SK-N-MC (cell line): ENCODE measurements around the gene TRPM5.

Experiments used
- DNase-seq: peaks from one replicate; pipeline ENCODE4 v3.0.0-alpha.2; 2011; ENCODE audit warnings: low read depth, low spot score
- H3K27ac ChIP-seq: fragments of 200-600 bp; sonication (generic); 2 replicates; pipeline ENCODE4 v1.5.1; 2016; ENCODE audit warnings: mixed run types
- H3K36me3 ChIP-seq: fragments of 200-600 bp; sonication (generic); 2 replicates; pipeline ENCODE4 v1.6.1; 2017; ENCODE audit warnings: antibody characterized with exemption, low read length, mixed read lengths; ENCODE audit not compliant: insufficient read depth
- H3K4me3 ChIP-seq: fragments of 200-600 bp; sonication (generic); 2 replicates; pipeline ENCODE4 v1.5.1; 2016
- H3K9ac ChIP-seq: fragments of 200-600 bp; sonication (generic); 2 replicates; pipeline ENCODE4 v1.8.0; 2017; ENCODE audit warnings: mixed run types, mixed read lengths; ENCODE audit not compliant: insufficient read length
- H3K9me3 ChIP-seq: fragments of 200-600 bp; sonication (generic); 2 replicates; pipeline ENCODE4 v1.6.1; 2017; ENCODE audit warnings: low read depth, mild to moderate bottlenecking, antibody characterized with exemption, low read length, moderate library complexity, mixed read lengths
- EZH2 ChIP-seq: fragments of 200-600 bp; sonication (generic); IDR thresholded peaks from one replicate; pipeline ENCODE4 v1.6.1; 2017; ENCODE audit warnings: antibody characterized with exemption
- FOXP2 ChIP-seq: optimal IDR thresholded peaks from 2 replicates; pipeline ENCODE3; 2011; ENCODE audit warnings: mild to moderate bottlenecking, moderate library complexity; ENCODE audit not compliant: insufficient read depth; ENCODE audit errors: extremely low read length, control extremely low read depth
- POLR2AphosphoS5 ChIP-seq: IDR thresholded peaks from 2 replicates; pipeline ENCODE4 v1.6.1; 2012; ENCODE audit warnings: mild to moderate bottlenecking, low read depth, low read length, borderline replicate concordance

Gene TRPM5

GRCh38 chr11:2459796-2460531, 15.7 kb upstream of the TRPM5 start:
- H3K27ac ChIP-seq = no peak overlapping the region
- H3K9me3 ChIP-seq = no peaks in the 10 kb centered on the region
- no peak overlapping the region for H3K4me3 ChIP-seq
- H3K36me3 ChIP-seq = no peaks in the 10 kb centered on the region
- DNase-seq = no peak
- H3K9ac ChIP-seq = no peak overlapping the region
- no peak for TF ChIP-seq FOXP2
- no peak for TF ChIP-seq POLR2AphosphoS5
- no peak for TF ChIP-seq EZH2

DNA sequence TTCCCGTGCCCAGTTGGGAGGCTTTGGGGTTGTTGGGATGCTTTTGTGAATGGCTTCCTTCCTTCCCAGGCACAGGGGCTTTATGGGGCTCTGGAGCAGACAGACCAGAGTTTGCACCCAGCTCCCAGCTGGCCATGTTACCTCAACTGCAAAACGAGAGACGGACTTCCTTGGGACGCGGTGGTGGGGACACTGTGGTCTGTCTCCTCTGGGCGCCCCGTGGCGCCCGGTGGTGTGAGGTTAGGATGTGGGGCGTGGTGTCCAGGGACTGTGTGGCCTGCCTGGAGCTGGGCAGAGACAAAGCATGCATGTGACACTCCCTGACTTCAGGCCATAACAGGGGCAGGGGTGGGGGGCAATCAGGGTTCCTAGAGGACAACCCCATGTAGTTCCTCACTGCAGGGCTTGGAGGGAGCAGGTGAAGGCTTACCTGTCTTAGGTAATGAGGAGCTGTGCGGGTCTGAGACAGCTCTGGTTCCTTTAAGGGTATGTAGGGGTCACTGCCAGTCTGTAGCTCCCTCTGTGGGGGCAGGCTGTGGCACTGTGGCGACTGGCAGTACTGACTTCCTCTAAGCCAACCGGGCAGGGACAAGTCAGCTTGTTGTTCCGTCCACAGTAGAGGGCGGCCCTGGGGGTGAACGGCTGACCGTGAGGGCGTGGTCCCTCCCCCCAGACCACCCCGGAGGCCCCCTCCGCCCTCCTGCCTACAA, 14.9 kb upstream of the TRPM5 start:
- no peaks in the 10 kb centered on the region for H3K36me3 ChIP-seq
- TF ChIP-seq POLR2AphosphoS5 (no peak), FOXP2 (no peak), EZH2 (no peak)
- no peaks in the 10 kb centered on the region for H3K9me3 ChIP-seq
- no peak overlapping the region for H3K4me3 ChIP-seq
- no peak overlapping the region for H3K9ac ChIP-seq
- DNase-seq = no peak
- no peak overlapping the region for H3K27ac ChIP-seq

DNA sequence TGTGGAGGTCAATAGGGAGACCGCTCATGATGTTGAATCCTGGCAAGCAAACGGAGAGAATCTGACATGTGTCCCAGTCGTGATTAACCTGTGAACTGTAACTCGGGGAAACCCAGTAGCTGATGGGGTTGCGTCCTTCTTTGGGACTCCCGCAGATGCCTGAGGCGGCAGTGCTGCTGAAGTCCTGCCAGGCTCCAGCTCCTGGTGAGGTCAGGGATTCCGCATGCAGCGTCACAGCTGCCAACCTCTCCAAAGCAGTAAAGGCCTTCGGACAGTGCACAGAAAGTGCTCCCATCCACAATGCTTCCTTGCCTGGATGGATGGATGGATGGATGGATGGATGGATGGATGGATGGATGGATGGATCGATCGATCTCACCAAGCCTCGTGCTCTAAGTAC, 14.0 kb upstream of the TRPM5 start:
- Histone ChIP-seq H3K9ac (no peak overlapping the region), H3K4me3 (no peak overlapping the region), H3K27ac (no peak overlapping the region), H3K9me3 (no peaks in the 10 kb centered on the region), H3K36me3 (no peaks in the 10 kb centered on the region)
- no peak for TF ChIP-seq FOXP2
- no peak for TF ChIP-seq POLR2AphosphoS5
- TF ChIP-seq EZH2 = no peak
- DNase-seq = no peak

- Histone ChIP-seq H3K9me3 (no peaks in the 10 kb centered on the region), H3K36me3 (no peaks in the 10 kb centered on the region), H3K4me3 (no peak overlapping the region), H3K9ac (no peak overlapping the region), H3K27ac (no peak overlapping the region)
- DNase-seq = no peak
- TF ChIP-seq FOXP2 (no peak), EZH2 (no peak), POLR2AphosphoS5 (no peak)
Observed at GRCh38 chr11:2453436-2453835, 9.1 kb upstream of the TRPM5 start.

DNA sequence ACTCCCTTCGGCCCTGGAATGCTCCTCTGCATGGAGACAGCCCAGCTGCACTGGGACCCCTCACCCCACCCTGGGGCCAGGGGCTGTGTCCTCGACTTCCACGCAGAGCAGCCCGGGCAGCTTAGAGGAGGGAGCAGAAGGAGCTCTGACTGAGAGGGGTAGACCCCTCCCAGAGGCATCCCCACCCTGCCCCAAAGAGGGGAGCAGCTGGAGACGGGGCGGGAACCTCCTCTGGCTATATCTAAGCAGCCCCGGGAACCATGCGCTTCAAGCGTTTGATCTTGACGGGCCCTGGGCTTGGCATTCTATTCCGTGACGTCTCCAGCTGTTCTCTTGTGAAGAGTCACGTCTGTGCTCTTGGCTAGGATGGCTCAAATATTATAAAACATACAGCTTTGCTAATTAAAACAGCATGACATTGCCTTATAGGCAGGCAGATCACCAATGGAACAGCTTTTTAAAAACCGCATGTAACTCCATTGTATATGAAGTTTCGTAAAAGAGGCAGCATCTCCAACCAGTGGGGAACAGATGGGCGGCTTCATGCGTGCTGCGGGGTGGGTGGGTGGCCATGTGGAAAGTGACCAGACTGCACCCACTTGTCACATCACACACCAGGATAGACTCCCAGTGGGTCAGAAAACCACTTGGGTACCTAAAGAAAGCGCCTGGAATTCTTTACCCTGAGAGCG, 8.2 kb upstream of the TRPM5 start:
- TF ChIP-seq FOXP2 = no peak
- TF ChIP-seq EZH2 = no peak
- no peak for TF ChIP-seq POLR2AphosphoS5
- H3K9ac ChIP-seq = no peak overlapping the region
- no peak overlapping the region for H3K27ac ChIP-seq
- no peaks in the 10 kb centered on the region for H3K9me3 ChIP-seq
- no peaks in the 10 kb centered on the region for H3K36me3 ChIP-seq
- no peak for DNase-seq
- H3K4me3 ChIP-seq = no peak overlapping the region

- no peak for TF ChIP-seq EZH2
- no peak for TF ChIP-seq POLR2AphosphoS5
- TF ChIP-seq FOXP2 = no peak
- no peak for DNase-seq
- no peak overlapping the region for H3K27ac ChIP-seq
Observed at GRCh38 chr11:2451916-2452315, 7.6 kb upstream of the TRPM5 start.

GRCh38 chr11:2451336-2451735, 7.0 kb upstream of the TRPM5 start:
- Histone ChIP-seq H3K9ac (no peak overlapping the region), H3K27ac (no peak overlapping the region), H3K9me3 (no peaks in the 10 kb centered on the region), H3K4me3 (no peak overlapping the region), H3K36me3 (no peaks in the 10 kb centered on the region)
- no peak for DNase-seq
- TF ChIP-seq POLR2AphosphoS5 = no peak
- TF ChIP-seq FOXP2 = no peak
- TF ChIP-seq EZH2 = no peak

More at GRCh38 chr11:2451916-2452315, 7.6 kb upstream of the TRPM5 start:
- H3K36me3 ChIP-seq = no peaks in the 10 kb centered on the region
- H3K9me3 ChIP-seq = no peaks in the 10 kb centered on the region
- no peak overlapping the region for H3K9ac ChIP-seq
- no peak overlapping the region for H3K4me3 ChIP-seq

GRCh38 chr11:2450321-2451041, 6.2 kb upstream of the TRPM5 start:
- no peak for TF ChIP-seq EZH2
- TF ChIP-seq FOXP2 = no peak
- TF ChIP-seq POLR2AphosphoS5 = no peak
- Histone ChIP-seq H3K9ac (no peak overlapping the region), H3K36me3 (no peaks in the 10 kb centered on the region), H3K9me3 (no peaks in the 10 kb centered on the region), H3K27ac (no peak overlapping the region), H3K4me3 (no peak overlapping the region)
- no peak for DNase-seq
